GM21825 (cell line): ENCODE data around the gene INPP4B.

Source experiments
- ATAC-seq: cut with Tn5 transposase; IDR thresholded peaks from one replicate; pipeline ENCODE4 v1.9.1; 2021; ENCODE audit warnings: mild to moderate bottlenecking, moderate library complexity; ENCODE audit not compliant: unreplicated experiment

Gene INPP4B

DNA sequence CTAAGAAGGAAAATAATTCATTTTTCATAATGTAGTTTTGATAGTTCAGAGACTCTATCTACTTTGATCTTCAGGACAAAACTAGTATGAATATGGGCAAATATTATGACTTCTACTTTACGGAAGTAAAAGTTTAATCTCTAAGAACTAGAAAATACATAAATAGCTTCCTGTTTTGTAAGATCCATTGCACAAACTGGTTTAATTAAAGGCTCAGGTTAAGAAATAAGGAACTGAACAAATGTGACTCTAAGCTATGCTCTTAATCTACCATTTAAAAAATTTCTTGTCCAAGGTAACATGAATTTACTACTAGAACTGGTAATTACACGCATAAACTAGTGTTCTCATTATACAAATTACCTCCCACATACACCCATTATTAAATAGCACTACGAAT, 360.6 kb downstream of the INPP4B start:
- ATAC-seq = no peak

- ATAC-seq = no peak
Observed at GRCh38 chr4:142480244-142480643, 365.9 kb downstream of the INPP4B start.

GRCh38 chr4:142475663-142476062, 370.4 kb downstream of the INPP4B start:
- ATAC-seq = no peak

- ATAC-seq = no peak
Observed at GRCh38 chr4:142474398-142475087, 371.6 kb downstream of the INPP4B start.

GRCh38 chr4:142473960-142474338, 372.2 kb downstream of the INPP4B start:
- ATAC-seq = no peak

- ATAC-seq = no peak
Observed at GRCh38 chr4:142473218-142473959, 372.7 kb downstream of the INPP4B start.

GRCh38 chr4:142467088-142467487, 379.0 kb downstream of the INPP4B start:
- ATAC-seq = no peak

- no peak for ATAC-seq
Observed at GRCh38 chr4:142465526-142465925, 380.6 kb downstream of the INPP4B start.

DNA sequence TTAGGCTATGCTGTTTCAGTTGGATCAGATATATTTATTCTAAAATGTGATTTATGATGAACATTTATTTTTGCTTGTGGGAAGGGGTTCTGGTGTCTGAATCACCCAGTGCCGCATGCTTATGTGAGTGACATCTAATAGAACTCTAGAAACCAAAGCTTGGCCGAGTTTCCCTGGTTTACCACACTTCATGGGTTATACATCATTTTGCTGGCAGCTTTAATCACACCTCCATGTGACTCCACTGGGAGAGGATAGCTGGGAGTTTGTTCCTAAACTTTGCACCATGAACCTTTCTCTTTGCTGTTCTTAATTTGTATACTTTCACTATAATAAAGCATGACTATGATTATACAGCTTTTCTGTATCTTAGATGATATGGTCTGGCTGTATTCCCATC, 382.9 kb downstream of the INPP4B start:
- ATAC-seq = no peak

DNA sequence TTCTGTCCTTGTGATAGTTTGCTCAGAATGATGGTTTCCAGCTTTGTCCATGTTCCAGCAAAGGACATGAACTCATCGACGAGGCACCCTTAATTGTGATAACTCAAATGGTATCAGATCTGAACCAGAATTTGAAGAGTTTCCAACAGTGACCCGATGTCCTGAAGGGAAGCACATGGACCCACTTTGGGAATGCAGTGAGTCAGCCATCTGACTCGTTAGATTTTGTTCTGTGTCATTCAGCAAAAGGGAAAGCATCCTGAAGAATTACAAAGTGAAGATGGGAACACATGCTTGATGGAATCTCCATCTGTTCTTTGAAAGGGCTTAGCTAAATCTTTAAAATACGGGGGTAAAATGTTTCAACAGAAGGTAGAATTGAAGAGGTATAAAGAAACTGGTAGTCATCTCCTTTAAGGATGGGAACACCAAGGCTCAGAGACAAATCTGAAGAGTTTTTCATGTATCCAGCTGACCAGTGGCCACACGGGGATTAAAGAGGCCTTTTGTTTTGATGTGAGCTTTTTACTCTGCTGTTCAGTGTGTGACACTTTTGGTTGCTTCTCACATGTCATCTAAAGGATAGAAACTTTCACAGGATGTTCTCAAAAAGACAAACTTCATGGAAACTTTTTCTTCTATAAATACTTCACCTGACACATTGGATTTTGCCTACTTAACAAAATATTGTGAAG, 393.8 kb downstream of the INPP4B start:
- ATAC-seq = no peak

GRCh38 chr4:142449771-142450373, 396.2 kb downstream of the INPP4B start:
- no peak for ATAC-seq

DNA sequence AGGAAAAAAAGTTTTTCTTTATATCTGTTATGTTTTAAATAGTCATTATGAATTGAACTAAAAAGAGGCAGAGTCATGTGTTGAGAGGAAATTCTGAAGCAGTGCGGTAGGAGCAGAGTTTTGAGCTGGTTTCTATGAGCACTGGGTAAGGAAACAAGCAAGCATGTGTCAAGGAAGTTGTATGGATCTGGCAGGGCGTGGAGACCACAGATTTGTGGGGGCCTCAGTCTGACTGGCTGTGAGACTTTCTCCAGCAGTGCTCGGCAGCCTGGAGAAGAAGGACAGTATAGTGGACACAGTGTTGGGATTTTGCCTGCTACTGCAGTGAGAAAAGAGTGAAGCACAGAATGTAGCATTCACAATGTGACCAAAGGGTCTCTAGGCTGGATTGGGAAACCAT, 399.1 kb downstream of the INPP4B start:
- ATAC-seq = no peak

DNA sequence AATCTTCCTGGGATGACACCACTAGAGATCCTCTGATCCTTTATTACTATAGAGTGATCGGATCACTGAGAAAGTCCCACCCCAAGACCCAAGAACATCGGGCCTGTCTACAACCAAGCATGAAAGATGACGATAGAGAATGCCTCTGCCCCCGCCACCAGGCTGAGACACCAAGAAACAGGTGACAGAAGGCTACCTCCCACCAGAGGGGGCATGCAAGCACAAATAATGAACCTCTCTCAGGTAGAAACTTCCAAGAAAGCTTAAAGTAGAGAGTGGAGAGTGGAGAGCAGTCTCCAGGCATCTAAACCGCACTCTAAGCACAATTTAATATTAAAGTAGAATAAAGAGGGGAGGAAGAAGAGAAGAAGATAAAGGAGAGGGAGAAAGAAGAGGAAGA, 402.6 kb downstream of the INPP4B start:
- ATAC-seq = no peak

DNA sequence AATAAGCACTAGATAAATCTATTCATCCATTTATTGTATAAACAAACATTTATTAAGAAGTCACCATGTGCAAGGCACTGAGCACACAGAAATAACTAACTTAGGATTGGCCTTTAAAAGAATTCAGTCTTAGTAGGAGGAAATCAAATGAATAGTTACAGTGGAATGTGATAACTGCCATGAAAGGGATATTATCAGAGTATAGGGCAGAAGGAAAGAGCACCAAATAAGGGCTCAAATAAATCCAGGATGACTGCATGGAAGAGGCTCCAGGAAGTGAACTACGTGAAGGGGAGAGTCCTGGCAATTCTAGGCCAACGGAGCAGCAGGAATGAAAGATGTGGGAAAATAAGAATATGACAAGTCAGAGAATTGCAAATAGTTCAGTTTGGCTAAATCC, 406.0 kb downstream of the INPP4B start:
- ATAC-seq = no peak

GRCh38 chr4:142435599-142436235, 410.4 kb downstream of the INPP4B start:
- no peak for ATAC-seq

DNA sequence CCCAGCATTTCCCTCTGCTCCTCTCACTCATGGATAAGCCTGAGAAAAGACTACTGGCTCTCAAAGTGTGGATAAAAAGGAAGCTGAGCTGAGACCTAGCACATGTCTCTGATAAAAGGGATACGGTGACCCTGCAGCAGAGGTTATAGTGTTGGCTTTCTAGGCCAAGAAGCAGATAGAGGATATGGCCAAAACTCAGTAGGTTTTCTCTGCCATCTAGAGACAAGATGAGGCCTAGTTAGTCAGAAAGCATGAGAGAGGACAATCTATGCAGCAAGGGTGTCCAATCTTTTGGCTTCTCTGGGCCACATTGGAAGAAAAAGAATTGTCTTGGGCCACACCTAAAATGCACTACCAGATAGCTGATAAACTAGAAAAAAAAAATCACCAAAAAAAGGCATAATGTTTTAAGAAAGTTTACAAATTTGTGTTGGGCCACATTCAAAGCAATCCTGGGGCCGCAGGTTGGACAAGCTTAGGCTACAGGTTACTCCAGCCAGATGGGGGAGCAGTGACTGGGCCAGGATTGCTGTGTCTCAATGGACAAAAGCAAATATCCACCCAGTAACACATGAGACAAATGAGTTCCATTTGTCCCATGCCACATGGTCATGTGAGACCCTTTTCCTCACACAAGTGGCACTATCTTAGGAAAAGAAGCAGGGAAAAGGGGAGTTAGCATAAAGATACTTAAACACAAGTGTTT, 411.4 kb downstream of the INPP4B start:
- ATAC-seq = no peak

GRCh38 chr4:142428715-142429114, 417.4 kb downstream of the INPP4B start:
- no peak for ATAC-seq

DNA sequence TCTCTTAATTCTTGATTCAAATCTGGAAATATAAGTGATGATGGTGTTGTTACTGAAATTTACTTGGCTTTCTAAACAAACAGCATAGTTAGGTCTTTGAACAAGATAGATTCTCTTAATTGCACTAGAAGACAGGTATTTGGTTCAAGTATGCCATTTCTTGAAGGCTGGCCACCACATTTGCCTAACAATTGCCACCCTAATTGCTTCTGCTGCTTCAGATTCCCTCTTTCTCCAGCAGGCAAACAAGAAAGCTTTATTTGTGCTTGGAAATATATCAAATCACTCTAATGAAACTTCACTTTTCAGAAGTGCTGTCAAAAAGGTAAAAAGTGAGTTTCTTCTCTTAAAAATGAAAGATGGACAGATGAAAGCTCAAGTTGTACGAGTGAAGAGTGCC, 418.6 kb downstream of the INPP4B start:
- ATAC-seq = no peak

GRCh38 chr4:142423861-142424260, 422.2 kb downstream of the INPP4B start:
- no peak for ATAC-seq

- ATAC-seq = no peak
Observed at GRCh38 chr4:142420311-142421095, 425.6 kb downstream of the INPP4B start.
